Nephron progenitor cell (in vitro differentiated cells): ENCODE results near the gene GPS2.
A peak's percentile ranks its signal among the peaks of the same experiment; 100 is the strongest.

Experiments used
- DNase-seq: peaks from one replicate; pipeline ENCODE4 v3.0.0; 2021
- H3K27ac Mint-ChIP-seq: 2 replicates; pipeline ENCODE4 v1.8.0; 2021; ENCODE audit warnings: mild to moderate bottlenecking, moderate library complexity, mixed read lengths
- H3K27me3 Mint-ChIP-seq: 2 replicates; pipeline ENCODE4 v1.8.0; 2021; ENCODE audit warnings: mild to moderate bottlenecking, low read depth, mixed read lengths; ENCODE audit not compliant: poor library complexity
- H3K36me3 Mint-ChIP-seq: 2 replicates; pipeline ENCODE4 v1.8.0; 2021; ENCODE audit warnings: low read depth, mixed read lengths
- H3K4me1 Mint-ChIP-seq: 2 replicates; pipeline ENCODE4 v1.8.0; 2021; ENCODE audit warnings: mixed read lengths
- H3K4me3 Mint-ChIP-seq: 2 replicates; pipeline ENCODE4 v1.8.0; 2021; ENCODE audit warnings: mild to moderate bottlenecking, moderate library complexity, mixed read lengths
- H3K9me3 Mint-ChIP-seq: 2 replicates; pipeline ENCODE4 v1.8.0; 2021; ENCODE audit warnings: mild to moderate bottlenecking, moderate library complexity, mixed read lengths
- CTCF ChIP-seq: fragments of 200-600 bp; sonication (generic); IDR thresholded peaks from 2 replicates; pipeline ENCODE4 v1.5.0; 2021; ENCODE audit warnings: antibody characterized with exemption

Gene GPS2

GRCh38 chr17:7281953-7282751 lies 33.0 kb downstream of the GPS2 start:
- H3K4me1 Mint-ChIP-seq = peaks cover 45% of the 10 kb centered on the region
- peak; percentile 63 for DNase-seq
- no peak overlapping the region for H3K27ac Mint-ChIP-seq
- H3K27me3 Mint-ChIP-seq = peaks cover 25% of the 10 kb centered on the region
- H3K36me3 Mint-ChIP-seq = peaks cover 9% of the 10 kb centered on the region
- TF ChIP-seq CTCF = no peak
- no peaks in the 10 kb centered on the region for H3K9me3 Mint-ChIP-seq
- H3K4me3 Mint-ChIP-seq = peak overlapping the region; percentile 84

GRCh38 chr17:7281074-7281952 lies 33.8 kb downstream of the GPS2 start, which contains the start of gene SLC2A4:
Gene SLC2A4, plus strand, starts transcription at chr17:7281718. Its CDS starts 217 bp downstream, at chr17:7281935.
- Mint-ChIP-seq H3K27me3 (peaks cover 26% of the 10 kb centered on the region), H3K4me3 (peak within 1 kb of the TSS; percentile 84), H3K27ac (no peak within 1 kb of the TSS), H3K36me3 (peaks cover 7% of the 10 kb centered on the region), H3K4me1 (peaks cover 37% of the 10 kb centered on the region), H3K9me3 (no peaks in the 10 kb centered on the region)
- peak; percentile 99 for DNase-seq
- TF ChIP-seq CTCF = no peak

- Mint-ChIP-seq H3K9me3 (no peaks in the 10 kb centered on the region), H3K27me3 (peaks cover 28% of the 10 kb centered on the region), H3K4me1 (peaks cover 31% of the 10 kb centered on the region), H3K4me3 (peak overlapping the region; percentile 84), H3K27ac (no peak overlapping the region), H3K36me3 (peaks cover under 1% of the 10 kb centered on the region)
- TF ChIP-seq CTCF = peak; percentile 77
- peak; percentile 86 for DNase-seq
These were observed 34.6 kb downstream of the GPS2 start for GRCh38 chr17:7280519-7281073.

GRCh38 chr17:7279448-7279847 lies 35.7 kb downstream of the GPS2 start:
- no peak for DNase-seq
- TF ChIP-seq CTCF = no peak
- Mint-ChIP-seq H3K27ac (no peak overlapping the region), H3K9me3 (no peaks in the 10 kb centered on the region), H3K27me3 (peaks cover 31% of the 10 kb centered on the region), H3K4me1 (peaks cover 31% of the 10 kb centered on the region), H3K4me3 (no peak overlapping the region), H3K36me3 (no peaks in the 10 kb centered on the region)

- H3K4me3 Mint-ChIP-seq = no peak overlapping the region
- H3K27ac Mint-ChIP-seq = no peak overlapping the region
- no peaks in the 10 kb centered on the region for H3K36me3 Mint-ChIP-seq
- peaks cover 67% of the 10 kb centered on the region for H3K27me3 Mint-ChIP-seq
- no peak for DNase-seq
- H3K9me3 Mint-ChIP-seq = no peaks in the 10 kb centered on the region
- no peak for TF ChIP-seq CTCF
- peaks cover 41% of the 10 kb centered on the region for H3K4me1 Mint-ChIP-seq
These were observed 48.4 kb downstream of the GPS2 start for GRCh38 chr17:7266784-7267183.
